OCI-LY7 (cell line): ENCODE data around the gene LPIN1. TPM values are rescaled to one million over a fixed set of nuclear protein-coding genes. Genes with fewer than 3 reads are reported as not detected.

ENCODE experiments used
- BruUV-seq: library from RNA; stranded (reverse); fragments of 400-500 nt; replicated peaks from 2 replicates; lab custom pipeline; 2021; lab: Mats Ljungman, UMichigan
- CTCF ChIA-PET: fragments of 300-600 bp; sonication (Branson Sonifier 250); formaldehyde crosslinking; loops from one replicate; lab custom pipeline; 2022; ENCODE audit warnings: antibody characterized with exemption; ENCODE audit not compliant: unreplicated experiment; lab: Charles Lee
- POLR2A ChIA-PET: fragments of 300-600 bp; sonication (Branson Sonifier 250); formaldehyde crosslinking; loops from one replicate; lab custom pipeline; 2022; ENCODE audit warnings: antibody characterized with exemption; lab: Charles Lee
- DNase-seq: peaks from one replicate; pipeline ENCODE4 v3.0.0-alpha.2; 2015; ENCODE audit warnings: low spot score
- H2AFZ ChIP-seq: fragments of 200-600 bp; sonication (generic), shearing (Covaris generic); 2 replicates; pipeline ENCODE4 v1.6.1; 2014; ENCODE audit warnings: mild to moderate bottlenecking, antibody characterized with exemption, low read length, moderate library complexity
- H3K27ac ChIP-seq: fragments of 200-600 bp; sonication (generic); 2 replicates; pipeline ENCODE4 v1.5.1; 2014; ENCODE audit warnings: mixed run types, low read depth, mild to moderate bottlenecking, moderate library complexity, low read length, inconsistent platforms; ENCODE audit not compliant: poor library complexity, severe bottlenecking
- H3K36me3 ChIP-seq: fragments of 200-600 bp; sonication (generic); 2 replicates; pipeline ENCODE4 v1.6.1; 2014; ENCODE audit warnings: mild to moderate bottlenecking, antibody characterized with exemption, low read length, moderate library complexity, mixed read lengths; ENCODE audit not compliant: insufficient read depth
- H3K4me1 ChIP-seq: fragments of 200-600 bp; sonication (generic); 2 replicates; pipeline ENCODE4 v1.5.1; 2014; ENCODE audit warnings: mild to moderate bottlenecking, low read length; ENCODE audit not compliant: insufficient read depth, poor library complexity, severe bottlenecking
- H3K4me2 ChIP-seq: fragments of 200-600 bp; sonication (generic); 2 replicates; pipeline ENCODE4 v1.6.1; 2014; ENCODE audit warnings: mild to moderate bottlenecking, low read length
- H3K4me3 ChIP-seq: fragments of 200-600 bp; sonication (generic); 2 replicates; pipeline ENCODE4 v1.5.1; 2014; ENCODE audit warnings: mild to moderate bottlenecking, low read depth, low read length; ENCODE audit not compliant: poor library complexity, severe bottlenecking
- H3K79me2 ChIP-seq: fragments of 200-600 bp; sonication (generic); 2 replicates; pipeline ENCODE4 v1.6.1; 2016; ENCODE audit warnings: low read depth, mild to moderate bottlenecking, low read length, moderate library complexity, mixed read lengths; ENCODE audit not compliant: insufficient read depth
- H3K9me2 ChIP-seq: fragments of 200-600 bp; sonication (generic); 2 replicates; pipeline ENCODE4 v1.6.1; 2016; ENCODE audit warnings: mild to moderate bottlenecking, low read length, mixed read lengths; ENCODE audit not compliant: insufficient read depth
- H3K9me3 ChIP-seq: fragments of 200-600 bp; sonication (generic); 2 replicates; pipeline ENCODE4 v1.6.1; 2014; ENCODE audit warnings: mild to moderate bottlenecking, mixed run types, low read length, mixed read lengths
- H4K20me1 ChIP-seq: fragments of 200-600 bp; sonication (generic); 2 replicates; pipeline ENCODE4 v1.6.1; 2014; ENCODE audit warnings: mild to moderate bottlenecking, antibody characterized with exemption, low read length, moderate library complexity, mixed read lengths; ENCODE audit not compliant: insufficient read depth
- CTCF ChIP-seq: fragments of 200-600 bp; sonication (generic); conservative IDR thresholded peaks from 2 replicates; pipeline ENCODE4 v1.5.1; 2014; ENCODE audit warnings: mild to moderate bottlenecking, antibody characterized with exemption, low read length, moderate library complexity, mixed read lengths
- EZH2phosphoT487 ChIP-seq: fragments of 200-600 bp; sonication (generic); IDR thresholded peaks from 2 replicates; pipeline ENCODE4 v1.6.1; 2018; ENCODE audit warnings: low read depth, borderline replicate concordance, mild to moderate bottlenecking, mixed run types, antibody characterized with exemption, low read length, moderate library complexity, mixed read lengths
- intact Hi-C: fragments of 100-400 bp; cut with micrococcal nuclease; formaldehyde crosslinking; loops from one replicate; pipeline ENCODE4 v1.10.0; 2022; ENCODE audit not compliant: unreplicated experiment
- total RNA-seq, 2 experiments: library from RNA; depleted of rRNA in 1 of 2; stranded (reverse); fragments of >200 nt in 1 of 2; shearing (Covaris generic) in 1 of 2; gene quantifications; 2 replicates each; pipeline ENCODE4 v1.2.3, GENCODE V29; 2014 to 2022

LPIN1 gene
- total RNA-seq, 2 experiments from 2014 or later: 56.9 to 70.2 TPM

- Histone ChIP-seq H3K79me2 (peaks cover 88% of the 10 kb centered on the region), H3K4me1 (peaks cover 93% of the 10 kb centered on the region), H3K9me2 (no peaks in the 10 kb centered on the region), H3K4me2 (peak overlapping the region; percentile 78), H2AFZ (no peak overlapping the region), H4K20me1 (peaks cover 30% of the 10 kb centered on the region), H3K4me3 (peak overlapping the region; percentile 62), H3K27ac (peak overlapping the region; percentile 95), H3K9me3 (peaks cover 9% of the 10 kb centered on the region; the same call in 1 of the 2 replicates), H3K36me3 (peaks cover 15% of the 10 kb centered on the region)
- intact Hi-C loops: loop anchor here (5.0 kb wide), 2 partner anchors 294 to 1306 kb away; partner anchors contain the start of gene ODC1
- DNase-seq: peak; percentile 93
- no TSS peak for BruUV-seq
- TF ChIP-seq EZH2phosphoT487 (no peak), CTCF (no peak; the same call in 1 of the 2 replicates)
- ChIA-PET CTCF (interaction anchor here (0.6 to 1.7 kb wide), 4 partner anchors 9 to 1169 kb away, joined by 3 to 10 read pairs (median 4); no protein-coding TSS in a partner anchor), POLR2A (interaction anchor here (1.3 to 3.5 kb wide), 3 partner anchors 9 to 22 kb away, joined by 5 to 29 read pairs (median 7); no protein-coding TSS in a partner anchor)
Observed at GRCh38 chr2:11753452-11753885, 7.0 kb downstream of the LPIN1 start.

- Histone ChIP-seq H3K4me1 (peaks cover 87% of the 10 kb centered on the region), H3K4me2 (peak overlapping the region; percentile 78), H3K9me3 (peaks cover 12% of the 10 kb centered on the region; the same call in 1 of the 2 replicates), H2AFZ (no peak overlapping the region), H3K27ac (peak overlapping the region; percentile 95), H4K20me1 (peaks cover 30% of the 10 kb centered on the region), H3K36me3 (peaks cover 20% of the 10 kb centered on the region), H3K9me2 (no peaks in the 10 kb centered on the region), H3K79me2 (peaks cover 86% of the 10 kb centered on the region), H3K4me3 (peak overlapping the region; percentile 62)
- DNase-seq: peak; percentile 63
- POLR2A ChIA-PET: interaction anchor here (0.7 to 3.5 kb wide), 6 partner anchors 9 to 342 kb away, joined by 3 to 29 read pairs (median 4); no protein-coding TSS in a partner anchor
- CTCF ChIA-PET: interaction anchor here (0.6 to 1.7 kb wide), 3 partner anchors 10 to 1168 kb away, joined by 3 to 10 read pairs (median 5); no protein-coding TSS in a partner anchor
- no peak for TF ChIP-seq CTCF
- no peak for TF ChIP-seq EZH2phosphoT487
- BruUV-seq: no TSS peak
- intact Hi-C loops: loop anchor here (1.0 to 5.0 kb wide), 3 partner anchors 293 to 1307 kb away; partner anchors contain the start of gene ODC1
Observed at GRCh38 chr2:11753886-11754699, 7.7 kb downstream of the LPIN1 start.
